Glomerular endothelial cell (primary cell): ENCODE measurements around the gene GPR85. TPM values are rescaled to one million over a fixed set of nuclear protein-coding genes. Genes with fewer than 3 reads are reported as not detected.
"Not testable (repeated sequence)": the region's sequence is repeated elsewhere in the genome, so short reads cannot be mapped to it uniquely, and the experiment has no call there.

Experiments
- DNase-seq: peaks from one replicate; pipeline ENCODE4 v3.0.0-alpha.2; 2011; ENCODE audit warnings: low read depth, low spot score; ENCODE audit errors: extremely low read depth
- total RNA-seq: library from RNA; depleted of rRNA; stranded (reverse); fragments of >200 nt; gene quantifications from 2 replicates; pipeline ENCODE4 v1.2.3, GENCODE V29; 2015

GPR85 gene, protein sequence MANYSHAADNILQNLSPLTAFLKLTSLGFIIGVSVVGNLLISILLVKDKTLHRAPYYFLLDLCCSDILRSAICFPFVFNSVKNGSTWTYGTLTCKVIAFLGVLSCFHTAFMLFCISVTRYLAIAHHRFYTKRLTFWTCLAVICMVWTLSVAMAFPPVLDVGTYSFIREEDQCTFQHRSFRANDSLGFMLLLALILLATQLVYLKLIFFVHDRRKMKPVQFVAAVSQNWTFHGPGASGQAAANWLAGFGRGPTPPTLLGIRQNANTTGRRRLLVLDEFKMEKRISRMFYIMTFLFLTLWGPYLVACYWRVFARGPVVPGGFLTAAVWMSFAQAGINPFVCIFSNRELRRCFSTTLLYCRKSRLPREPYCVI
- 0.24 and 2.6 TPM in 2 replicates for total RNA-seq

- no peak for DNase-seq
Observed at GRCh38 chr7:113086431-113086888, at the start of gene GPR85. Gene GPR85 (minus strand): TSS chr7:113086827. CDS start chr7:113084721, 2,106 bp downstream.

DNA sequence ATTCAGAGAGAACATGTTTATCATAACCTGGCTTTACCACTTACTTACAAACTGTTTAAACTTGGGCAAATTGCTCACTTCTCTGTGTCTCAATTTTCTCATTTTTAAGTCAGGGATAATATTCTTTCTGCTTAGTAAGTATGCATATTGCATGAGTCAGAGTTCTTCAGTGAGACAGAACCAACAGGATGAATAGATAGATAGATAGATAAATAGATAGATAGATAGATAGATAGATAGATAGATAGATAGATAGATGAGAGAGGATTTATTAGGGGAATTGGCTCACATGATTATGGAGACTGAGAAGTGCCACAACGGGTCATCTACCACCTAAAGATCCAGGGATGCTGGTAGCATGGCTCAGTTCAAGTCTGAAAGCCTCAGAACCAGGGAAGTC lies 47.4 kb upstream of the GPR85 start:
- DNase-seq = no peak

GRCh38 chr7:113131367-113131766 lies 44.7 kb upstream of the GPR85 start:
- no peak for DNase-seq

DNA sequence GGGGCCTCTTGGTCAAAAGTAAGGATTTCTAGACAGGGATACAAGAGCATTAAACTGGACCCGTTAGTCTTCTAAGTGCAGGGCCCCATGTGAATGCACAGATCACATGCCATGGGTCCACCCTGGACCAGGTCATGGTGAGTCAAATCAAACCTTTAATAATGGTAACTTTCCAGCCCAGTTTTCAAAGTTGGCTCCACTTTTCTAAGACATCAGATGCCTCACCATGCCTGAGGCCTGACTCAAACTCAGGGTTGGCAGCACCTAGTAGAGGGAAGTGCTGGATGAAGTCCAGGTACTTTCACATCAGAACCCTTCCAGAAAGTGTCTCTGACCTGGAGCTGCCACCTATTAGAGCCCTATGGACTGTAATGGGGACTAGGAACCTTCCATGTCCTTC lies 41.4 kb upstream of the GPR85 start:
- DNase-seq = no peak

GRCh38 chr7:113125728-113126127 lies 39.1 kb upstream of the GPR85 start:
- DNase-seq = no peak

- DNase-seq = no peak
Observed at GRCh38 chr7:113122744-113123143, 36.1 kb upstream of the GPR85 start.

DNA sequence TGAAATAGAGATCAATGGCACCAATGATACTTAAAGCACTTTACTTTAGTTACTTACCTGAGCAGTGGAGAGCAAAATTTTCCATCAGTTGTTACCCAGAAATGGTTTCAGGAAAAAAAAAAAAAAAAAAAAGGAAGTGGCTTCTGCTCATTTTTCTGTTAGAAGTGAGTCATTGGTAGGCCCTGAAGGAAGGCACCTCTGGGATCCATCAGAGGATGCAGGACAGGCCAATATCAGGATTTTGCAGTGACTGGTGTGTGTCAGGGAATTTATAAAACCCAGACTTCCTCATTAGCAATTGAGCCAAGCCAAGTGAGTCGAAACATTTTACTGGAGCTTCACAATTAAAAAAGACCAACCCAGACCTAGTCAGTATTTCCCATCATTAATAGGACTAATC lies 34.0 kb upstream of the GPR85 start:
- DNase-seq = no peak

DNA sequence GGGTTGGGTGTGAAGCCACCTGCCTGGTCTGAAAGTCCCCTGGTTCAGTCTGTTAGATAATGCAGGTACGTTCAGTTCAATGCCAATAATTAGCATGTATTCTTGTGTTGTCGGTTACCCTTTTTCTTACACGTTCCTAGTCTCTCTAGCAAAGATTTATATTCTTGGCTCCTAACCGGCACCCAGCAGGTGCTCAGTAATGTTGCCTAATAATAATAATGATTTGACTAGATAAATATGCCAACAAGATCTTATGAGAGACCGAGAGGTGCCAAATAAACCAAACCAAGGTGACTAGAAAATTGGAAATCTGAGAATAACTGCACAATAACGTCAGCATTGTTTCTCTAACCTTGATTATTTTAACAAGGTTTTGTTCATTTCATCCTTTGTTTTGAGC lies 32.8 kb upstream of the GPR85 start:
- DNase-seq = no peak

DNA sequence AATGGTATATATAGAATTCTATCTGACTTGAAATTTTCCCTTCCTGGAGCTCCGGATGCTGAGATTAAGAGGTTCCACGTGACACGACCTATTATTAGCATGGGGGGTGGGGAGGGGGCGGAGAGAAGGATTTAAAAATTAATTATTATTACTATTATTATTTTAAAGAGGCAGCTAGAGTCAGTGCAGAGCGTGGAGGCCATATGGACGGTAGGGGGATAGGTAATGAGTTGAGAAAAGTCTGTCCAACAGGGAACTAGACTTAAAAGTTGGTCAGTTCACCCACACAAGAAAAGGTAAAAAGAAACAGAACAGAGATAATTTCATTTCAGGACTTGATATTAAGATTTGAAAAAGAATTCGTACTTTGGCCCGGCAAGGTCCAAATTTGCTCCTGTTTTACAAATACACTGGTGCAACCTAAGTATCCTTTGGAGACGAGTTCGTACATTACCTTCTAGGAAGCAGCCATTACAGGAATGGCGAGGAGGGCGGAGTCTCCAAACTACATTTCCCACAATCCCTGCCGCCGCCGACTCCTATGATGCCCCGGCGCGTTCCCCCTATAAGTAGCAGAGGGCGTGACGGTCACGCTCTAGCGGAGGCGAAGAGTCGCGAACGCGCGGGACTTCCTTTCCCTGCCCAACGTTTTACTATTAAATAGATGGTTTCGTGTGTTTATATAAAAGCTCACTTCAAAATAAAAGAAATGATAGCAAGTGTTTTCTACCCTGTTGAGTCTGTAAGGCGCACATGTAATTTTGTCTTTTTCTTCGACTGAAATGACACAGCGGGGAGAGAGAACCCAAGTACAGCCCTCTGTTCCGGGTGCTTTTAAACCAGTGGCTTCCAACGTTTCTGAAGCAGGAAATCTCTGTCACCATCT lies 31.7 kb upstream of the GPR85 start, which contains the start of gene SMIM30:
TSS of gene SMIM30 (minus strand) at position 481 of the 886 bp plus-strand sequence. CDS start 976 bp downstream, outside the sequence.
- peak; percentile 68 for DNase-seq

DNA sequence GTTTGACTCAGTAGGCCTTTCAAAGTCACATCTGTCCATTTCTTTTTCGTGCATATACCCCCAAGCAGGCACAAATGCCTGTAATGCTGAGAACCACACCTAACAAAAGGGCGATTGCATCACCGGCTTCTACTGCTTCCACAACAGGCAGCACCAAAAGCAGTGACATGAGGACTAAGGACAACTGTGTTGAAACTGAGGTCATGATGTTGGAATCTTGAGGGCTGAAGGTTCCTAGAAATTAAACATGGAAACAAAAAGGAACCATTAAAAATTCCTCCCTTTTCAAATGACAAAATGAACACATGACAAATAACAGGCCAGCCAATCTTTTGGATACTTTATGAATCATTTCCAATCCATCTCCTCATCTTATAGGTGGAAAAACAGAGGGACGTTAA lies 30.7 kb upstream of the GPR85 start:
- not testable (repeated sequence) for DNase-seq

DNA sequence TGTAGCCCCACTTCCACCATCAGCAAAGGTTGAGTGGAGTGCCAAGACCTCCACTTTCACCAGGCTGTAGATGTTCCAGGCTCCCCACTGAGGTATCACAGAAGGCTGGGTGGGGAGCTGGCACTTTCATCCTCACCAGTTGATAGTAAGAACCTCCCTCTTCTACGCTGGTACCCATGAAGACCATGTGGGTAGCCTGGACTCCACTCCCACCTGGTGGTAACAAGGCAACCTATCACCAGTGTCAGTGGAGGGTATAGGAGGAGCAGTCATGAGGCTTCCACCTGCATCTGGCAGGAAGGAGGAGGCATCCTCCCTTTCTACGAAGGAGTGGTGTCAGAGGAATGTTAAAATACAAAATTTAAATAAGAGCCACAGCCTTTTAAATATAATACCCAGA lies 27.3 kb upstream of the GPR85 start:
- DNase-seq = no peak

GRCh38 chr7:113109718-113110117 lies 23.1 kb upstream of the GPR85 start:
- no peak for DNase-seq

- no peak for DNase-seq
Observed at GRCh38 chr7:113100121-113100603, 13.5 kb upstream of the GPR85 start.

DNA sequence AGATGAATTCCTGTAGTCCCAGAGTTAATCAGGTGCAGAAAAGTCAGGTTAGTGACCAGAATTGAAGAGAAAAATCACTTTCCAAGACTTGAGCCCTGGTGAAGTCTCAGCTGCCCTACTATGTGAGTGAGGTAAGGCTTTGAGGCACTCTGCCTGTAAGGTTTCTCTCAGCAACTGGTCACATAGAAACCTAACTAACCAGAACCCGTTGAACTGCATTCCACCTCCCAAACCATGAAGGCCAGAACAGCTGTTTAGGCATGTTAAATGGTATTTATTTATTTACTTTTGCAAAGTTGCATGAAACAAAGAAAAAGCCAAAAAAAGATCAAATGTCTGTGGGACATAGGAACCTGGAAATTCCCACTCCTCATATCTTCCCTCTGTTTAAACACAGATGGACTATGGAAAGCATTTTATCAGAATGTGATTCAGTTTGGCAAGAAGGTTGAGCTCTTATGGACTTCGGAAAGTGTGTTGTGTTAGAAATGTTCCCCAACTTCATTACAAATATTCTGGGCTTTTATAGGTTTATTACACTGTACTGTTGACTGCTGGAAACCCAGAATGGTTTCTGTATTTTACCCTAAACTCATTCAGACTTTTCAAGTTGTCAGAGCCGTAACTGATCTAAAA lies 12.8 kb upstream of the GPR85 start:
- DNase-seq = no peak

DNA sequence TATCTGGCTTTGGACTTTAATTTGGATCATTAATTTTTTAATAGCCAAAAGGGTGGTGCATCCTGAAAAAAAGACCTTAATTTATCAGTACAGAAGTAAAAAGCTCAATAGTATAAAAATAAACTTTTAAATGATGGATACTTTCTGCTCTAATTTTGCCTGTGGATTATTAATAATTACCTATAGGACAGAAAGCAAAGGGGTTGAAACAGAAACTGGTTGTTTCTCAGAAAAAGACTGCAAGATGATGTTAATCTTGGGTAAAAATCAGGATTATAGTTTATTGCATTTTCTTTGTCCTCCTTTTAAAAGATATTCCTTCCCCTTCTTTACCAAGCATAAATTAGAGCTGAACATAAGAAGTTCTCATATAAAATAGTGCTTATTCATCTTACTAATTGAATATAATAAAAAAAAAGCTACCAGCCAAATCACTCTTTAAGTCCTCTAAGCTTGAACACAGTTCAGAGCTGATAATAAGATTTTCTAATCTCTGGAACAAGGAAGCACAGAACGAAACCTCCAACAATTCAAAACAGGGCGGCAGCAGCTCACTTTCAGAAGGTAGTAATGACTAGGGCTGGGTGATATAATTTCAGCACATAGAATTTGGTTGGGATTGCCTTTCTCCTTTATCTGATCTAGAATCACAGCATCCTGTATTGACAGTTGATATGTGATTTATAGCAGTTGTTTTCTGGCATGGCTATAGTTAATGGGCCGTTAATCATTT lies 8.1 kb upstream of the GPR85 start:
- DNase-seq = no peak

GRCh38 chr7:113093561-113093960 lies 6.9 kb upstream of the GPR85 start:
- no peak for DNase-seq

DNA sequence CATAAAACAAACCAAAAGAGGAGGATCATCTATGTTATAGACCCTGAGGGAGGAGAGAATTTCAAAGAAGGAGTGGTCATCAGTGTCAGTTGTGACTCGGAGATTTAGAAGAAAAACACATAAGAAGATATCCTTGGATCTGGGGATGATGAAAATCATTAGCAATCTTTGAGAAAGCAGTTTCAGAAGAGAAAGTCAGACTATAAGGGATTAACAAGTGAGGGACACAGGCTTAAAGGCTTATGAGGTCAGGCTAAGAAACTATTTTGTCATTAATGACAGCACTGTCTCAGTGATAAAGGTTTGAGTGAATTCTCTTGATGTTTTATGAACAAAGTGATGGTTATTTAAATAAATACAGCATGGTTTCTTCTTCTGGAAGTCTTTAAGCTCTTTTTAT lies 6.1 kb upstream of the GPR85 start:
- DNase-seq = no peak

- peak; percentile 48 for DNase-seq
Observed at GRCh38 chr7:113087071-113087998, 708 bp upstream of the GPR85 start.

- no peak for DNase-seq
Observed at GRCh38 chr7:113085781-113086390, 741 bp downstream of the GPR85 start.
